Stomach (tissue), 4 donors: ENCODE data around the gene GNB5.

Experiments
- CTCF ChIP-seq, 7 experiments: fragments of 450-650 bp in 4 of 7; fragments of 200-600 bp in 3 of 7; sonication (generic) in 3 of 7; IDR thresholded peaks; one replicate each; pipeline ENCODE4 v1.5.1; 2016 to 2019; ENCODE audit warnings: antibody characterized with exemption in 7 of 7, control low read depth in 2 of 7, mild to moderate bottlenecking in 1 of 7
- EP300 ChIP-seq: sonication (generic); formaldehyde crosslinking; IDR thresholded peaks from one replicate; pipeline ENCODE4 v1.6.1; 2017; ENCODE audit warnings: antibody characterized with exemption
- POLR2A ChIP-seq, 4 donors: fragments of 450-650 bp; IDR thresholded peaks; one replicate each; pipeline ENCODE4 v1.6.1; 2016; ENCODE audit warnings: antibody characterized with exemption in 4 of 4, control low read depth in 2 of 4, mild to moderate bottlenecking in 1 of 4, moderate library complexity in 1 of 4
- POLR2AphosphoS5 ChIP-seq, 3 donors: sonication (generic); formaldehyde crosslinking; IDR thresholded peaks; one replicate each; pipeline ENCODE4 v1.6.1; 2016; ENCODE audit warnings: antibody characterized with exemption in 3 of 3

- TF ChIP-seq POLR2AphosphoS5 (IDR thresholded peaks at IDR 0.05), result no peak
- TF ChIP-seq POLR2A (IDR thresholded peaks at IDR 0.05), result no peak
- TF ChIP-seq CTCF (IDR thresholded peaks at IDR 0.05), result no peak
- TF ChIP-seq EP300, result no peak
Measured at GRCh38 chr15:52233405-52233804, 42.2 kb upstream of the GNB5 start.
